ENCODE data around the gene CD101. TPM values are rescaled to one million over a fixed set of nuclear protein-coding genes. Genes with fewer than 3 reads are reported as not detected.

CD101 gene
- total and polyA plus RNA-seq, 10 donors, result 1.0 to 15.9 (median 6.8) TPM

DNA sequence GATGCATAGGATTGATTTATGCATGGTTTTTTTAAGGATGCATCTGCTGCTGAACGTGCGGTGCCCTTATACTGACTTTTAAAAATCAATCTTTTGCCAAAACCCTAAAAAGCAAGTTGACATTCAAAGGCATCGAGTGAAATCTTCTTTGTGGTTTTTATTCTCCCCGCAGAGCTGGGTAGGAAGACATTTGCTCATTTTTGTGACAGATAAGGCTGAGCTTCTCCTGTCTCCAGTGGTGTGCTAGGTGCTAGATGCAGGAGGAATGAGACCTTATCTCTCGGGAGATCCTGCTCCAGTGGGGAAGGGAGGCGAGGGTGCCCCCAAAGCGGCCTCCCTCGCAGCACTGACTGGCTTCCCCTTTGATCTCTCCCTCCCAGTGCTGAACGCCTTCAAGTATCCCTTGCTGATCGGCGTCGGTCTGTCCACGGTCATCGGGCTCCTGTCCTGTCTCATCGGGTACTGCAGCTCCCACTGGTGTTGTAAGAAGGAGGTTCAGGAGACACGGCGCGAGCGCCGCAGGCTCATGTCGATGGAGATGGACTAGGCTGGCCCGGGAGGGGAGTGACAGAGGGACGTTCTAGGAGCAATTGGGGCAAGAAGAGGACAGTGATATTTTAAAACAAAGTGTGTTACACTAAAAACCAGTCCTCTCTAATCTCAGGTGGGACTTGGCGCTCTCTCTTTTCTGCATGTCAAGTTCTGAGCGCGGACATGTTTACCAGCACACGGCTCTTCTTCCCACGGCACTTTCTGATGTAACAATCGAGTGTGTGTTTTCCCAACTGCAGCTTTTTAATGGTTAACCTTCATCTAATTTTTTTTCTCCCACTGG, 14.9 kb upstream of the CD101 start:
- peak overlapping the region in 4 of 8 donors; percentile 7 to 54 (median 32) for H3K27ac ChIP-seq
- no peak for DNase-seq
- H3K4me1 ChIP-seq, result peaks cover 0 to 37% (median 0%) of the 10 kb centered on the region in 6 donors
- 61 to 73% (median 66%) methylated on average over 29 of the region's 29 CpGs for WGBS, 5 donors
- no peaks in the 10 kb centered on the region for H3K27me3 ChIP-seq (replicated peaks in 1 of 7)
- H3K9me3 ChIP-seq, result no peaks in the 10 kb centered on the region
- intact Hi-C loops (cut with DNase I; ENCODE audit: low total_unique reads), result no loop called here
- H3K36me3 ChIP-seq, result no peaks in the 10 kb centered on the region
- H3K4me3 ChIP-seq, result peak overlapping the region in 1 of 8 donors; percentile 19
- TF ChIP-seq, protein P1, sequence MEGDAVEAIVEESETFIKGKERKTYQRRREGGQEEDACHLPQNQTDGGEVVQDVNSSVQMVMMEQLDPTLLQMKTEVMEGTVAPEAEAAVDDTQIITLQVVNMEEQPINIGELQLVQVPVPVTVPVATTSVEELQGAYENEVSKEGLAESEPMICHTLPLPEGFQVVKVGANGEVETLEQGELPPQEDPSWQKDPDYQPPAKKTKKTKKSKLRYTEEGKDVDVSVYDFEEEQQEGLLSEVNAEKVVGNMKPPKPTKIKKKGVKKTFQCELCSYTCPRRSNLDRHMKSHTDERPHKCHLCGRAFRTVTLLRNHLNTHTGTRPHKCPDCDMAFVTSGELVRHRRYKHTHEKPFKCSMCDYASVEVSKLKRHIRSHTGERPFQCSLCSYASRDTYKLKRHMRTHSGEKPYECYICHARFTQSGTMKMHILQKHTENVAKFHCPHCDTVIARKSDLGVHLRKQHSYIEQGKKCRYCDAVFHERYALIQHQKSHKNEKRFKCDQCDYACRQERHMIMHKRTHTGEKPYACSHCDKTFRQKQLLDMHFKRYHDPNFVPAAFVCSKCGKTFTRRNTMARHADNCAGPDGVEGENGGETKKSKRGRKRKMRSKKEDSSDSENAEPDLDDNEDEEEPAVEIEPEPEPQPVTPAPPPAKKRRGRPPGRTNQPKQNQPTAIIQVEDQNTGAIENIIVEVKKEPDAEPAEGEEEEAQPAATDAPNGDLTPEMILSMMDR (IDR thresholded peaks at IDR 0.05 in 8 of 11, conservative IDR thresholded peaks at IDR 0.05 in 3 of 11), result no peak
- TF ChIP-seq POLR2A (IDR thresholded peaks at IDR 0.05) (no peak), POLR2AphosphoS5 (IDR thresholded peaks at IDR 0.05) (no peak)

DNA sequence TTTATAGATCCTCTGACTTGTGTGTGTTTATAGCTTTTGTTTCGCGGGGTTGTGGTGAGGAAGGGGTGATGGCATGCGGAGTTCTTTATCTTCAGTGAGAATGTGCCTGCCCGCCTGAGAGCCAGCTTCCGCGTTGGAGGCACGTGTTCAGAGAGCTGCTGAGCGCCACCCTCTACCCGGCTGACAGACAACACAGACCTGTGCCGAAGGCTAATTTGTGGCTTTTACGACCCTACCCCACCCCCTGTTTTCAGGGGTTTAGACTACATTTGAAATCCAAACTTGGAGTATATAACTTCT, 14.4 kb upstream of the CD101 start:
- DNase-seq, result peak; percentile 85
- no peaks in the 10 kb centered on the region for H3K36me3 ChIP-seq
- intact Hi-C loops (cut with DNase I; ENCODE audit: low total_unique reads), result no loop called here
- TF ChIP-seq POLR2A (IDR thresholded peaks at IDR 0.05) (no peak), POLR2AphosphoS5 (IDR thresholded peaks at IDR 0.05) (no peak)
- TF ChIP-seq, protein P1 (IDR thresholded peaks at IDR 0.05 in 8 of 11, conservative IDR thresholded peaks at IDR 0.05 in 3 of 11), result no peak
- no peaks in the 10 kb centered on the region for H3K9me3 ChIP-seq
- peak overlapping the region in 1 of 8 donors; percentile 19 for H3K4me3 ChIP-seq
- WGBS, 5 donors, result 38 to 73% (median 57%) methylated on average over 11 of the region's 11 CpGs
- peak overlapping the region in 4 of 8 donors; percentile 7 to 54 (median 32) for H3K27ac ChIP-seq
- H3K4me1 ChIP-seq, result peaks cover 0 to 43% (median 0%) of the 10 kb centered on the region in 6 donors
- no peaks in the 10 kb centered on the region for H3K27me3 ChIP-seq (replicated peaks in 1 of 7)

DNA sequence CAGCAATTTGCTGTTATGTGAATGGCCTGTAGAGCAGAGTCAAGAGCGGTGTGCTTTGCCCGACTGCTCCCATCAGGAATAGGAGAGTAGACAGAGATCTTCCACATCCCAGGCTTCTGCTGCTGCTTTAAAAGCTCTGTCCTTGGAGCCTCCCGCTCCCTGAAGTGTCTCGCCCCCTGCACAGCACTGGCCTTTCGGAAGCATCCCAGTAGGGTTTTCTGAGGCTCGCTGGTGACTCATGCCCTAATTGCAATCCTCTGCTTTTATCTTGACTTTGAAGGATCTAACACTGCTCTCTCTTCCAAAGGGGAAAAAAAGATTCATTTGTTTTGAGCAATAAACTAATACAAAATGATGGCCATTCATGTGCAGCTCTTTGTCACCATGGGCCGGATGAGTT, 13.3 kb upstream of the CD101 start:
- intact Hi-C loops (cut with DNase I; ENCODE audit: low total_unique reads), result no loop called here
- no peaks in the 10 kb centered on the region for H3K36me3 ChIP-seq
- DNase-seq, result no peak
- no peak for TF ChIP-seq POLR2AphosphoS5 (IDR thresholded peaks at IDR 0.05)
- H3K4me3 ChIP-seq, result no peak overlapping the region
- no peaks in the 10 kb centered on the region for H3K9me3 ChIP-seq
- H3K27me3 ChIP-seq (replicated peaks in 1 of 7), result no peaks in the 10 kb centered on the region
- H3K4me1 ChIP-seq, result peaks cover 0 to 43% (median 0%) of the 10 kb centered on the region in 6 donors
- WGBS, 5 donors, result 93 to 99% (median 97%) methylated on average over 7 of the region's 7 CpGs
- no peak overlapping the region for H3K27ac ChIP-seq

DNA sequence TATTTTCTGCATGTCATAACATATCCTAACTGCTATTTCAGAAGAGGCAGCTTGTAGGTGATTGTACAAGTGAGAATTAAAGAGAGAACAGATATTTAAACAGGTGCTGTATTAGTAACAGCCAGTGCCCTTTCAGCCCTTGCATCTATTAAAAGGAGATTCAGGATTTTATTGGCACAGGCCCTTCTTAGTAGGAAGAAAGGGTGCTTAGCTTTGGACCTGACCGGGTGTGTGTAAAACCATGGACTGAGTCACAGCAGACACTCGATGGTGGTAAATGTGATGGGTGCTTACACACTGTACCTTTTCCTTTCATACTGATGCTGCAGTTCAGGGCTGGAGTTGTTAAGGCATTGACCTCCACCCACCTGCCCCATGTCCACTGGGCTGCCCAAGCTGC, 12.7 kb upstream of the CD101 start:
- WGBS, 5 donors, result 83 to 91% (median 89%) methylated on average over 2 of the region's 2 CpGs
- H3K4me1 ChIP-seq, result peaks cover 0 to 42% (median 0%) of the 10 kb centered on the region in 6 donors
- TF ChIP-seq, protein P1 (IDR thresholded peaks at IDR 0.05 in 8 of 11, conservative IDR thresholded peaks at IDR 0.05 in 3 of 11), result no peak

More for the DNA sequence above, 12.7 kb upstream of the CD101 start:
- Histone ChIP-seq H3K4me3 (no peak overlapping the region), H3K36me3 (no peaks in the 10 kb centered on the region), H3K27ac (no peak overlapping the region), H3K27me3 (replicated peaks in 1 of 7) (no peaks in the 10 kb centered on the region), H3K9me3 (no peaks in the 10 kb centered on the region)
- intact Hi-C loops (cut with DNase I; ENCODE audit: low total_unique reads), result no loop called here
- DNase-seq, result no peak

All from spleen (tissue), 11 donors.